GM21786 (cell line): ENCODE data around the gene PRR7.

ENCODE experiments used
- ATAC-seq: cut with Tn5 transposase; IDR thresholded peaks from one replicate; pipeline ENCODE4 v1.9.1; 2021; ENCODE audit not compliant: unreplicated experiment

The PRR7 gene

DNA sequence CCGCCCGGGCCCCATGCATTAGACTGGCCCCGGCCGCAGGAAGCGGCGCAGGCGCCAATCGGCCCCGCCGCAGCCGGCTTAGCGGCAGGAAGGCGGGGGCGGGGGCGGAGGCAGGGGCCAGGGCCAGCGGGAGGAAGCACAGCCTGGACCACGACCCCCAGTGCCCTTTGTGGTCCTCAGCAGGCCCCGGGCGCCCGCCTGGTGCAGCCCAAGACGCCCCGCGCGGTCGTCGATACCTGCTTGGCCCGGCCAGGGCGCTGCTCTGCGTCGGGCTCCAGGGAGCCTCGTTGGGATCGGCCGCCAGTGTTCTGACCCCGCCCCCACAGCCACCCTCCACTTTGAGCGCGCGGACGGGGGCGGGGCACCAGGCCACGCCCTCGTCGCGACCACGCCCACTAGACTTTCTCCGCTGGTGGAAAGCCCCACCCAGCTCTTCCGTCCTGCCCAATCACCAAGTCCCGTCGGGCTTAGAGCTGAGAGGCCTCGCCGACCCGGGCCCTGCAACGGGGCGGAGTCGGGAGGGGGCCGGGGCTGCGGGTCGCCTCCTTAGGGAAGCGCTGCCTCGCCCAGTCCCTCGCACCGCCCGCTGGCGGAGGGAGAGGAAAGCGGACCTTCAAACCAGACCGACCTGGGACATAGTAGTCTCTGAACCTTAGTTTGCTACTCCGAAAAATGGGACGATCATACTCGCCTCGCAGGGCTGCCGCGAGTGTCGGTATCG is 50.8 kb downstream of the PRR7 start, which contains the start of gene PDLIM7:
Gene PDLIM7 (minus strand): TSS at position 313 of the 721 bp plus-strand sequence. CDS start 1,092 bp downstream, outside the sequence.
- ATAC-seq = peak; percentile 65

DNA sequence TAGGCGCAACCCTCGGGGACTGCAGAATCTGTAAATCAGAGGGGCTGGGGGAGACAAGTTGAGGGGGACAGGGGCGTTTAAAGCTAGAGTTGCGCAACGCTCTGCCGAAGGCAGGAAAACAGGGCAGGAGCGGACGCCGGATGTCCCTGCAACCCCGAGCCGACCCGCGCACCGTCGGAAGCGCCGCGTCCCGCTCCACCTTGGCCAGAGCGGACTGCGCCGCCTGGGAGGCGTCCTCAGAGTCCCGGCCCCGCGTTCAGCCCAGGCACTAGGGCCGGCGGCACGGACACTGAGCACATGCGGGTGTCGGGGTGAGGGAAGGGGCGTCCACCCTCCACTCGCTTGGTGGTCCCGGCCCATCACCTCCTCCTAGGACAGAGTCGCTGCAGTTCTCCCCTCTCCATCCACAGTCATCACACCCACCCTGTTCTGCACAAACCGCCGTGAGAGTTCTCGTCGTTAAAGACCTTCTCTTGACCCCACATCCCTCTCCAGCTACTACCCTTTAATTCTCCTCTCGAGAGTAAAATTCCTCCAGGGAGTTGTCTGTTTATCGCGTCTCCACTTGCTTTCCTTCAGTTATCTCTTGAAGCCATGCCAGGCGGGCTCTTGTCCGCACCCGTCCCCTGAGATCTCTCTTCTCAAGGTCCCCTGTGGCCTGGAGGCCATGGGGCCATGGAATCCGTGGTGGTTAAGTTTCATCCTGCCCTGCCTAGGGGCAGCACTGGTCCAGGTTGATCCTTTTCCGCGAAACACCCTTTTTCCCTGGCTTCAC is 51.6 kb downstream of the PRR7 start:
- ATAC-seq = no peak

DNA sequence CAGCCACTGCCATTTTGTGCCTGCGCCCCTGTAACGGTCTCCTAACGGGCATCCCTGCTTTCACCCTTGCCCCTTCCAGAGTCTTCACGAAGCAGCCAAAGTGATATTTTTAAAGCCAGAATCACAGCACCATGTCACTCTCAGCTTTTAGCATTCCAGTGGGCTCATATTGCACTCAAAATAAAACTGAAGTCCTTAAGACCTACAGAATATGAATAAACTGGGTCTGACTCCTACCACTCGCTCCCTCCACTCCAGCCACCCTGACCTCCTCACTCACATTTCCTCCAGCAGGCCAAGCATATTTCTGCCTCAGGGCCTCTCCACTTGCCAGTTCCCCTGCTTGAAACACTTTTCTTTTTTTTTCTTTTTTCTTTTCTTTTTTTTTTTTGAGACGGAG is 53.2 kb downstream of the PRR7 start:
- ATAC-seq = no peak

DNA sequence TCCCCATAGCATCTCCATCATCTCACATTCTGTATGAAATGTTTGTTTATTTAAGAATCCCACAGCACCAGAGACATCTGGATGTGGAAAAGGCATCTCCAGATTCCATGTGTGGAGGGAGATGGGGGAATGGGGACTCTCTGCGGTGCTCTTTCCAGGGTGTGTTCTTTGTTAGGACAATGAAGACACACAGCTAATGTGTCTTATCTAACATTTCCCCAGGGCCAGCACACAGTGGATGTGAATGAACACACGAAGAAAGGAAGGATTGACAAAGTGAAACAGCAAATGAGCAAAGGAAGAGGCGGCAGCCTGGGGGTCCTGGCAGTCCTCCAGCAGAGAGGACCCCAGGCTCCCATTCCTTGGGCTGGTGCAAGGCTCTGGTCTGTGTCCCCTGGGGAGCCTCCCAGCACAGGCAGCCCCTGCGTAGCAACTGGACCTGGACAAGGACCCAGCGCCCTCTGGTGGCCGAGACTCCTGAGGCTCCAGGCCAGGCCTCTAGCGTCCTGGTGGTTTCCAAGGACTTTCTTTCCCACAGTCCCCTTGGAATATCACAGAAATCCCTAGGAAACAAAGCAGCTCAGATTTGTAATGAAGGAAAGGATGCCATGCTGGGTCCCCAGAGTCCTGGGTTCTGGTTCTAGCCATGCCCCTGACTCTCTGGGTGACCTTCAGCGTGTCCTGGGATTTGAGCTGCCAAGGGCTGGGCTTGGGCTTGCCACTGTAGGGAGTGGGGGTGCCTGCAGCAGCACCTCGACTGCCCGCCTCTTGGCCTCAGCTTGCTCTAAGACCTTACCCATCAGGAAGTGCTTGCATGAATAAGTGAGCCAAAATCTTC is 54.3 kb downstream of the PRR7 start:
- ATAC-seq = peak; percentile 23

DNA sequence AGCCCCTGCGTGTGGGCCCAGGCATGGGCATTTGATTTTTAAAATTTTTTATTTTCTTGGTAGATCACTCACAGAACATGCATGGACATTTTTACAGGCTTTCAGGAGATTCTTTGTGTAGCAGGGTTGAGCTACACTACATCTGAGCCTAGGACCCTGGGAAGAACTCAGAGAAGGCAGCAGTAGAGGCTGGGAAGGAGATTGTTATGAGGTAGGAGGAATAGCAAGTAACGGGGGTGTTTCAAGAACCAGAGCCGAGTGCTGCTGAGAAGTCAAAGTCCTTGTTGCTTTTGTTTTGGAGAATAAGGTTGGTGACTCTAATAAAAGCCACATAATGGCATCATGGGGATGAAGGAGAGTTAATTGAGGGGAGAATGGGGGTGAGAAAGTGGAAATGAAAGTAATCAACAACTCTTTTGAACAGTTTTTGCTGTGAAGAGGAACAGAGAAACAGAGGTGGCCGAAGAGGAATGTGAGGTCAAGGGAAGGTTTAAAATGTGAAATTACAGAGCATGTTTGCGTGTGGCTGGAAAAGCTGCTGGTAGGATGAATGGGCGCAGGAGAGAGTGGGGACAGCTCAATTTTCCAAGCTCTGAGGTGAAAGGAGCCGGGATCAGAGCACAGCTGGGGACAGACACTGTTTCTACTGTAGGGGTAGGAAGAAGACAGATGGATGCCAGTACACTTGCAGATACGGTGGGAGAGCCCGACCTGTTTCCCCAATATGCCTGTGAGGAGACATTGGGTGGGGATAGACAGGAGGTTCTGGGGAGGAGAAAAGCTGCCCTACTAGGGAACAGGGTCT is 55.5 kb downstream of the PRR7 start:
- peak; percentile 29 for ATAC-seq

DNA sequence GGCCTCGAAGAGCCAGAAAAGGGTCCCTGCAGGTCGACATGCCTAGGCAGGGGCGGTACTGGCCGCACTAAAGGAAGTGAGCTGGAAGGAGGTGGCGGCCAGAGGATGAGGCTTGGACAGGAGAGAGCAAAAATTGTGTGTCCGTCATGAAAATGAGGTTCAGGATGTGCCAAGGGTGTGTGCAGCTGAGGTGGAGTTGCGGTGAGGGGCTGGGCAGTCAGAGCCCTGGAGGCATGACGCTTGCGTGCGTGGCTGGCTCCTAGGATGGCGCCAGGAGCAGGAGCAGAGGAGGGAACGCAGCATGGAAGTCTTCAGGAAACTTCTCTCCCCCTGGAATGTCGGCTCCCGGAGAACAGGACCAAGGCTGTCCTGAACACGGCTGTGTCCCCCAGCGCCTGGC is 56.3 kb downstream of the PRR7 start:
- no peak for ATAC-seq

DNA sequence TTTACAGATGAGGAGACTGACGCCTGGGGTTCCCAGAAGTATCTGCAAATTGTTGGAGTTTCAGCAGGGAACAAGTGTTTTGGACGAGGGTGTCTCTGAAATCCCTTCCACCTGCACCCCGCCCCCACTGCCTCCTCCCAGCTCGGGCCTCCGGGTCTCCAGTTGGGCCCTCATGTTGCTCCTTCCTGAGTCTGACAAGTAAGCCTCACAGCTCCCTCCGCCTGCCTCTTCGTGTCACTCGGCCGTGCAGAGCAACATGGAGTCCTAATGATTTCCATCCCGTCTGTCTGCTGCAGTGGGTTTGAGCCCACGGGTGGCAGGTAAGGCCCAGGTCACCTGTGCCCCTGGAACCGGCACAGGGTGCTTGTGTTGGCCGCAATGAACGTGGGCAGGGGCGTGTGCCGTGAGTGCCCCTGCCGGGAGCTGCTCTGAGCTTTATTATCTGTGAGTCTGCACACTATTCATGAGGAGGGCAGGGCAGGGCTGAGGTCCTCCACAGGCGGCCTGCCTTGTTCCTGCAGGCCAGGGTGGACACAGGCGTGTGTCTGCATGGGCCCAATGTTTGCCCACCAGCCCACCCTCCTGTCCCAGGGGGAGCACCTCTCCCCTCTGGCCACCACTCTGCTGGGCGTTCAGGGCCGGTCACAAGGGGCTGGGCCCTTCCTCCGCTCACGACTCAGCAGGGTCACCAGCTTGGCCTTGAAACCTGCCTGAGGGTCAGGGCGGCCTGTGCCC is 56.9 kb downstream of the PRR7 start:
- ATAC-seq = no peak

DNA sequence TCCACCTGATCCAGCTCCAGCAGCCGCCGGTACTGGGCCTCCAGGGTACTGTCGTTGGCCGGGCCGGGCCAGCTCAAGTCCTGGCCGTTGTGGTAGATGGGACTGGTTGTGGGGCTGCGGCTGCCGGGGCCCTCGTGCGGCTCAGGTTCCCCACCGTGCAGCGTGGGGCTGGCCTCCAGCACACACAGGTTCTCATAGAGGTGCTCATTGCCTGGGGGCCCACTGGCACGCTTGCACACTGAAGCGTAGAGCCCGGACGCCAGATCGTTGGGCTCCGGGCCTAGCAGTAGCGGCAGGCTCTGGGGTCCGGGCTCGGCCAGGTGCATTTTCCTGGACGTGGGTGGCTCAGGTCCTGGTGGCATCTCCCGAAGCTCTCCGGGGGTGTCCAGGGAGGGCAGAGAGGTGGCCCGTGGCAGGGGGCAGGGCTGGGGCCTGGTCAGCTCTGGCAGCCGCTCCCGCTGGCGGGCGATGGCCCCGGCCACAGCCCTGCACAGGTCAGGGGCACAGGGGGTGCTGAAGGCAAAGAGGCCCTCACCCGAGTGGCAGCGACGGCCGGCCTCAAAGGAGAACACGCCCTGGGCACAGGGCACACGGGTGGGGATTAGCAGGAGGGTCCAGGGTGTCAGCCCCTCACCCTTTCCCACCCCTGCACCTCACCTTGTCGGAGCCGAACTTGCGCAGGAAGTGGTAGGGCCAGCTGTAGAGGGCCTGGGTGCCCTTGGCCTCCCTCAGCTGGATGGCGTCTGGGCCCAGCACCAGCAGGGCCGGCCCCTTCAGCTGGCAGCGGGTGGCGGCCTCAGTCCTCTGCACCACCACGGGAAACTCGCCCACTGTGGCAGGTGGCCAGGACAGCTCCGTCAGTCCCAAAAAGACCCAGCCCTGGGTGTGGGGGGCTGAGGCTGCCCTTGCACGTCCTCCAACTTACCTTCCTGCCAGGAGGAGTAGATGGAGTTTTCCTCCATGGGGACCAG is 57.8 kb downstream of the PRR7 start:
- ATAC-seq = no peak

DNA sequence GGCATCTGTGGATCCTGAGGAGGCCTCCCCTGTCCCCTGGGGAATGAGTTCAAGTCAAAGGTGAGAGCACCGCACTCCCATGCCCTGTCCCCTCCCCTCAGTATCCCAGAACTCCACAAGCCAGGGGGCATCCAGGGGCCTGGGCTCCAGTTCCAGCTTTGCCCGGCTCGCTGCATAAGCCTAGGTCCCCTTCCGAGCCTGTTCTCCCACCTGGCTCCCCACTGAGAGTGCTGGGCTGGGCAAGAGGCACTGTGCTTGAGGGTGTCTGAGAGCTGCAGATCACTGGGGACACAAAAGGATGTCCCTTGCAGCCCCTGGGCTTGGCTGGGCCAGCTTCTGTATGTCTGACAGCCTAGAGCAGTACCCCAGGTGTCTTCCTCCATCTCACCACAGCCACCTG is 58.5 kb downstream of the PRR7 start:
- no peak for ATAC-seq
